HepG2 (cell line): ENCODE results near the gene TDRD9. TPM values are rescaled to one million over a fixed set of nuclear protein-coding genes. Genes with fewer than 3 reads are reported as not detected.

Source experiments
- ATF7-NPFF ChIP-seq: sonication (generic); formaldehyde crosslinking; IDR thresholded peaks from 2 replicates; pipeline ENCODE4 v1.8.1; 2023; ENCODE audit warnings: mild to moderate bottlenecking, low read depth, missing genetic modification reagents, moderate library complexity
- DZIP1 ChIP-seq: sonication (generic); formaldehyde crosslinking; IDR thresholded peaks from 2 replicates; pipeline ENCODE4 v1.5.0; 2020; ENCODE audit warnings: mild to moderate bottlenecking, missing genetic modification reagents
- ETV5 ChIP-seq: IDR thresholded peaks from 2 replicates; pipeline ENCODE4 v1.6.1; 2018; ENCODE audit warnings: missing biosample characterization, missing genetic modification reagents, inconsistent platforms, borderline replicate concordance
- FOSL2 ChIP-seq: sonication (generic); formaldehyde crosslinking; IDR thresholded peaks from 2 replicates; pipeline ENCODE4 v1.4.0; 2020; ENCODE audit warnings: missing genetic modification reagents
- GATA4 ChIP-seq: sonication (generic); IDR thresholded peaks from 2 replicates; pipeline ENCODE4 v1.6.1; 2016; ENCODE audit warnings: antibody characterized with exemption, low read depth, borderline replicate concordance
- HNRNPL ChIP-seq: fragments of 200-400 bp; formaldehyde crosslinking; IDR thresholded peaks from 2 replicates; pipeline ENCODE4 v1.6.1; 2017; ENCODE audit warnings: mild to moderate bottlenecking, low read depth, low read length
- HOXA5 ChIP-seq: sonication (generic); formaldehyde crosslinking; IDR thresholded peaks from 2 replicates; pipeline ENCODE4 v1.4.0; 2020; ENCODE audit warnings: missing genetic modification reagents
- MEF2D ChIP-seq: sonication (generic); formaldehyde crosslinking; IDR thresholded peaks from 2 replicates; pipeline ENCODE4 v1.5.1; 2020; ENCODE audit warnings: mild to moderate bottlenecking, missing genetic modification reagents
- NCOA2 ChIP-seq: sonication (generic); formaldehyde crosslinking; IDR thresholded peaks from 2 replicates; pipeline ENCODE4 v1.8.0; 2022; ENCODE audit warnings: inconsistent platforms
- PLSCR1 ChIP-seq: sonication (generic); formaldehyde crosslinking; IDR thresholded peaks from 2 replicates; pipeline ENCODE4 v1.5.0; 2020; ENCODE audit warnings: missing genetic modification reagents, mild to moderate bottlenecking, borderline replicate concordance
- REXO4 ChIP-seq: sonication (generic); formaldehyde crosslinking; IDR thresholded peaks from 2 replicates; pipeline ENCODE4 v1.8.0; 2022; ENCODE audit warnings: missing genetic modification reagents, mild to moderate bottlenecking, borderline replicate concordance
- RNF2 ChIP-seq: fragments of 450-650 bp; conservative IDR thresholded peaks from 2 replicates; pipeline ENCODE4 v1.6.1; 2016; ENCODE audit warnings: low read depth
- ZBTB7A ChIP-seq: sonication (generic); formaldehyde crosslinking; IDR thresholded peaks from 2 replicates; pipeline ENCODE4 v1.8.0; 2022; ENCODE audit warnings: mild to moderate bottlenecking, missing genetic modification reagents
- ZBTB7B ChIP-seq: sonication (generic); formaldehyde crosslinking; IDR thresholded peaks from 2 replicates; pipeline ENCODE4 v1.4.0; 2020; ENCODE audit warnings: missing genetic modification reagents
- ZNF276 ChIP-seq: sonication (generic); formaldehyde crosslinking; IDR thresholded peaks from 2 replicates; pipeline ENCODE4 v1.4.0; 2020; ENCODE audit warnings: mild to moderate bottlenecking, low read depth, missing genetic modification reagents
- ZNF34 ChIP-seq: sonication (generic); formaldehyde crosslinking; IDR thresholded peaks from 2 replicates; pipeline ENCODE4 v1.4.0; 2020; ENCODE audit warnings: mild to moderate bottlenecking, missing genetic modification reagents, borderline replicate concordance
- polyA plus RNA-seq, 8 experiments: library from polyadenylated mRNA; depleted of rRNA in 3 of 8; stranded (reverse) in 7 of 8; unstranded in 1 of 8; fragments of >200 nt; fragmentation: Illumina TruSeq in 4 of 8; extraction: Trizol in 4 of 8; gene quantifications; 2 replicates each; pipeline versions ENCODE4 v1.2.1 to v1.2.3, GENCODE V29; 2011 to 2016; ENCODE audit warnings: low read depth in 4 of 8, missing spikeins in 1 of 8, mixed read lengths in 1 of 8; ENCODE audit not compliant: insufficient read depth in 1 of 8
- total RNA-seq, 5 experiments: library from RNA; depleted of rRNA; stranded (reverse); fragments of >200 nt; fragmentation: Illumina TruSeq; extraction: Trizol; gene quantifications; 2 replicates each; pipeline ENCODE4 v1.2.3, GENCODE V29; 2016; ENCODE audit warnings: low read depth in 1 of 5
- TF ChIP-seq, protein P1 (sequence below): sonication (generic); formaldehyde crosslinking; IDR thresholded peaks from 2 replicates; pipeline ENCODE4 v1.8.0; 2022; ENCODE audit warnings: low read depth, missing genetic modification reagents
- TF ChIP-seq, protein P2 (sequence below): sonication (generic); formaldehyde crosslinking; conservative IDR thresholded peaks from 2 replicates; pipeline ENCODE4 v1.8.0; 2022; ENCODE audit warnings: missing genetic modification reagents

Gene TDRD9
- total and polyA plus RNA-seq, 2 of the 13 experiments (the other 11 are each of a cell fraction or from before 2014, with no cell fraction given) = not detected

GRCh38 chr14:103889313-103890051 lies 38.8 kb upstream of the TDRD9 start (continued):
- TF ChIP-seq GATA4 (no peak), ZBTB7A (CRISPR knock-in tag) (peak; percentile 90), ZNF276 (CRISPR knock-in tag) (0 out of 2 replicates have a peak, but pooled peaks have one; percentile 54), HOXA5 (no peak), REXO4 (CRISPR knock-in tag) (no peak), ZNF34 (peak; percentile 88; the same call in 1 of the 2 replicates), PLSCR1 (CRISPR knock-in tag) (no peak), ETV5 (CRISPR knock-in tag) (no peak), NCOA2 (no peak), ATF7-NPFF (CRISPR knock-in tag) (no peak), RNF2 (peak; percentile 96), HNRNPL (peak; percentile 77; the same call in 1 of the 2 replicates), ZBTB7B (CRISPR knock-in tag) (peak; percentile 49; the same call in 1 of the 2 replicates), DZIP1 (peak; percentile 38; the same call in 1 of the 2 replicates), FOSL2 (CRISPR knock-in tag) (peak; percentile 80), MEF2D (CRISPR knock-in tag) (peak; percentile 66; the same call in 1 of the 2 replicates)
- TF ChIP-seq, protein P1, sequence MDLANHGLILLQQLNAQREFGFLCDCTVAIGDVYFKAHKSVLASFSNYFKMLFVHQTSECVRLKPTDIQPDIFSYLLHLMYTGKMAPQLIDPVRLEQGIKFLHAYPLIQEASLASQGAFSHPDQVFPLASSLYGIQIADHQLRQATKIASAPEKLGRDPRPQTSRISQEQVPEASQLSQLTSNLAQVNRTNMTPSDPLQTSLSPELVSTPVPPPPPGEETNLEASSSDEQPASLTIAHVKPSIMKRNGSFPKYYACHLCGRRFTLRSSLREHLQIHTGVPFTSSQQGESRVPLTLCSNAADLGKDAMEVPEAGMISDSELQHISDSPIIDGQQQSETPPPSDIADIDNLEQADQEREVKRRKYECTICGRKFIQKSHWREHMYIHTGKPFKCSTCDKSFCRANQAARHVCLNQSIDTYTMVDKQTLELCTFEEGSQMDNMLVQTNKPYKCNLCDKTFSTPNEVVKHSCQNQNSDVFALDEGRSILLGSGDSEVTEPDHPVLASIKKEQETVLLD = no peak
- TF ChIP-seq, protein P2, sequence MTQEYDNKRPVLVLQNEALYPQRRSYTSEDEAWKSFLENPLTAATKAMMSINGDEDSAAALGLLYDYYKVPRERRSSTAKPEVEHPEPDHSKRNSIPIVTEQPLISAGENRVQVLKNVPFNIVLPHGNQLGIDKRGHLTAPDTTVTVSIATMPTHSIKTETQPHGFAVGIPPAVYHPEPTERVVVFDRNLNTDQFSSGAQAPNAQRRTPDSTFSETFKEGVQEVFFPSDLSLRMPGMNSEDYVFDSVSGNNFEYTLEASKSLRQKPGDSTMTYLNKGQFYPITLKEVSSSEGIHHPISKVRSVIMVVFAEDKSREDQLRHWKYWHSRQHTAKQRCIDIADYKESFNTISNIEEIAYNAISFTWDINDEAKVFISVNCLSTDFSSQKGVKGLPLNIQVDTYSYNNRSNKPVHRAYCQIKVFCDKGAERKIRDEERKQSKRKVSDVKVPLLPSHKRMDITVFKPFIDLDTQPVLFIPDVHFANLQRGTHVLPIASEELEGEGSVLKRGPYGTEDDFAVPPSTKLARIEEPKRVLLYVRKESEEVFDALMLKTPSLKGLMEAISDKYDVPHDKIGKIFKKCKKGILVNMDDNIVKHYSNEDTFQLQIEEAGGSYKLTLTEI (CRISPR knock-in tag) = no peak
